GM18907 (cell line): ENCODE results near the gene WNK1.

Source experiments
- ATAC-seq: cut with Tn5 transposase; IDR thresholded peaks from one replicate; pipeline ENCODE4 v1.9.1; 2021; ENCODE audit warnings: mild to moderate bottlenecking, moderate library complexity; ENCODE audit not compliant: unreplicated experiment

The WNK1 gene

DNA sequence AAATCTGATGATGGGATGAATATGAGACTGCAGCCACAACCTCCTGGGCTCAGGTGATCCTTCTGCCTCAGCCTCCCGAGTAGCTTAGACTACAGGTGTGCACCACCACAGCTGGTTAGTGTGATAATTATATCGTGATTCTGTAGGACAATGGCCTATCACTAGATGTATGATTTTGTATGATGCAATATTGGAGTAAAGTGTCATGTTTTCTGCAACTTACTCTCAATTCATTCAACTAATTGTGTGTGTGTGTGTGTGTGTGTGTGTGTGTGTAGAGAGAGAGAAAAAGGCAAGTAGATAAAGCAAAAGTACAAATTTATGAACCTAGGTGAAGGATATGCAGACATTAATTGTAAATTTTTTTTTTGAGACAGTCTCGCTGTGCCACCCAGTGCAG, 186.4 kb downstream of the WNK1 start:
- no peak for ATAC-seq

DNA sequence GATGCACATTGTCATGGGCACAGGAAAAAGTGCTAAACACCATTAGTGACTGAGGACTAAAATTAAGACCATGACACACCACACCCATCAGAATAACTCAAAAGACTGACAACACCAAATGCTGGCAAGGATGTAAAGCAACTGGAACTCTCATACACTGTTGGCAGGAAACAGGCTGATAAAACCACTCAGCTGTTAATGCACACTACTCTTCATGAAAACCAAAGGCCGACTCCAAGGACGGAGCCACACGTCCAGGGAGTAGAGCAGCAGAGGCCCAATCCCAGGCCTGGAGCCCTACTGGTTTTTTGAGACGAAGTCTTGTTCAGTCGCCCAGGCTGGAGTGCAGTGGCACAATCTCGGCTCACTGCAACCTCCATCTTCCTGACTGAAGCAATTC, 190.7 kb downstream of the WNK1 start:
- no peak for ATAC-seq

DNA sequence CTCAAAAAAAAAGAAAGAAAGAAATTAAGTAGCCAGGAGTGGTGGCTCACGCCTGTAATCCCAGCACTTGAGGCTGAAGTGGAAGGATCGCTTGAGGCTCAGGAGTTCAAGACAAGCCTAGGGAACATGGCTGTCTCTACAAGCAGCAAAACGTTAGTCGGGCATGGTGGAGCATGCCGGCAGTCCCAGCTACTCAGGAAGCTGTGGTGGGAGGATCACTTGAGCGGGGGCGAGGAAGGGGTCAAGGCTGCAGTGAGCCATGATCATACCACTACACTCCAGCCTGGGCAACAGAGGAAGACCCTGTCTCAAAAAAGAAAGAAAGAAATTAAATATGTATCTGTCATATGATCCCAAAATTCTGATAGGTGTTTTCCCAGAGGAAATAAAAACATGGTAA, 191.8 kb downstream of the WNK1 start:
- ATAC-seq = no peak

DNA sequence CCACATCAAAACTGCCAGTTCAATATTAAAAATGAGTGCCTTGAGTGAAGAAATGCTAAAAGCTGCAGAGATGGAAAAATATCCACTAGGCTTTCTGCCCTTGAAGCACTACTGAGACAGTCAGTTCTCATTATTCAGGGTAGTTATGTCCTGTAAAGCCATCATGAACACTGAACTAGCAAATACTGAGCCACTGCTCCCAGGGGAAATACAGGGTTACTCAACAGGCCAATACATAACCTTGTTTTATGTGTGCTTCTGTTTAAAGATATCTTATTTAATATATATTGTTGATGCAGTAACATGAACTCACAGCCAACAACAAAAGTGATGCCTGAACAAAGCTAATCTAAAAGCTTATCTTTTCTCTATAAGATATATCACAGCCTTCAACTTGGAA, 193.8 kb downstream of the WNK1 start:
- ATAC-seq = no peak

DNA sequence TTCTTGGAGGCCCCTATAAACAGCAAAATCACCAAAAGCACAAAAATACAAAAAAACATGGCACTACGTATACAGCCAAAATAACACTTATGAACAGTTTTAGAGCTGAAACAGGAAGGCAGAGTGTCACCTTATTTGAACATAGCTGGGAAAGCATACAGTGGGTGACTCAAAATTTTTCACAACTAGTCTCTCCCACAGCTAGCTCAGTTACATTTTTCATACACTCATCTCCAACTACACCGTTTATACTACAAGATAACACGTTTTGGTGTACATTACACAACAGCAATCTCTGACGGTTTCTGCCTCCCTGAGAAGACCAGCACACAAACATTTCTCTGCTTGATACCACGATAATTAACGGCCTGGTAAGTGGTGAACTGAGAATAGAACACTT, 194.3 kb downstream of the WNK1 start:
- no peak for ATAC-seq

DNA sequence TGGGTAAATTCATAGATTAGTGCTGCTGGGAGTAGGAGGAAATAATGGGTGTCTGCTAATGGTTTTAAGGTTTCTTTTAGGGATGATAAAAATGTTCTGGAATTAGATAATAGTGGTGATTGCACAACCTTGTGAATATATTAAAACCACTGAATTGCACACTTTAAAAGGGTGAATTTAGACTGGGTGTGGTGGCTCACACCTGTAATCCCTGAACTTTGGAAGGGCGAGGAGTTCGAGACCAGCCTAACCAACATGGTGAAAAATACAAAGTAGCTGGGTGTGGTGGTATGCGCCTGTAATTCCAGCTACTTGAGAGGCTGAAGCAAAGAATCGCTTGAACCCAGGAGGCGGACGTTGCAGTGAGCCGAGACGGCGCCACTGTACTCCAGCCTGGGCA, 195.9 kb downstream of the WNK1 start:
- no peak for ATAC-seq

DNA sequence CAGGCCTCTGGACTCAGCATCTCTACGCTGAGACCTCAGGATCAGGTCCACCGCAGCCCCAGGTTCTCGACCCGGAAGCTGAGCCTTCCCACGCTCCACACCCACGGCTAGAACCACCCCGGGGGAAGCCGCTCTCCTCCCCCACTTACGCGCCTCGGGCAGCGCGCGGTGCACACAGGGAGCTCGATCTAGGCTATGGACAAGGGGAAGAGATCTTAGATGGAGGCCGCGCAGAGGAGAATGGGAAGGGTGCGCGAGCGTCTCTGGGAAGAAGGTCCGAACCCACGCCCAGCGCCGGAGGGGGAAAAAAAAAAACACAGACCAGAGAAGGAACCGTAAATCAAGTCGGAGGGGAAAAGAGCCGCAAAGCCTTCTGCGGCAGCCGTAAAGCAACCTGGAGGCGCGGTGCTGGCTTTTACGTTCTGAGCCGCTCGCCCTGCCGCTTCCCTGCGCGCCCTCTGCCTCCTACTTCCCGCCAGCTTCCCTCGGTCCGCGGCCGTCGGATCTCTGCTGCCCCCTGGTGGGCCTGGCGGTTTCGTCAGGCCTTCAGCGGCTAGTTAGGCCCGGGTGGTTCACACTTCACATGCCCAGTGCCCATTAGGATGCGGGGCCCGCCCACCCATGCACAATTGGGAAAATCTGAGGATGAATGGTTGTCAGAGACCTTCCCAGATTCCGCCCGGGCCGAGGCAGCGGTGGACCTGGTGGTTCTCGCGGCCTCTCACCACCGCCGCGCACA, 197.2 kb downstream of the WNK1 start, which contains the start of gene RAD52:
TSS of gene RAD52 (minus strand) at position 242 of the 739 bp plus-strand sequence. CDS start 16,636 bp downstream, outside the sequence.
- peak; percentile 87 for ATAC-seq

DNA sequence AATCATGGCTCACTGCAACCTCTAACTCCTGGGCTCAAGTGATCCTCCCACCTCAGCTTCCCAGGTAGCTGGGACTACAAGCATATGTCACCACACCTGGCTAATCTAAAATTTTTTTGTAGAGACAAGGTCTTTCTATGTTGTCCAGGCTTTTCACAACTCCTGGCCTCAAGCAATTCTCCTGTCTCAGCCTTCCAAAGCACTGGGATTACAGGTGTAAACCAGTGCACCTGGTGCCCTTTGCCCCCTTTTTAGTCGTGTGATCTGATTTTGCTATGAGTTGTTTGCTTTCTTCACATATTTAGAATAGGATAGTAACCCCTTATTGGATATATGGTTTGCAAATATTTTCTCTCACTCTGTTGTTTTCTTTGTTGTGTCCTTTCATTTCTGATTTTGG, 198.8 kb downstream of the WNK1 start:
- no peak for ATAC-seq

DNA sequence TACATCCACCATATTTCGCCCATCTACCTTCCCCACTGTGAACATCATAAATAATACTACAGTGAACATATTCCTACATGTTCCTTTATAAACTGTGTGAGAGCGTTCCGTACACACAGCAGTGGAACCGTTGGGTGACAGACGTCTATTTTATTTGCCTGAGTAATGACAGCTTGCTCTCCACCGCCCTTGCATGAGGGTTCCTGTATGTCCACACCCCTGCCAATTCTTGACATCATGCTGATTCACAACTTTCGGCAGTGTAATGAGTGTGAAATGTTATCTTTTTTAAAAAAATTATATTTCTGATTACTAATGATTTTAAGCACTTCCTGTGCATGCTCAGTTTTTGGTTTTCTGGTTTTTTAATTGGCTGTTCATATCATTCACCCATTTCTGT, 201.4 kb downstream of the WNK1 start:
- ATAC-seq = no peak

DNA sequence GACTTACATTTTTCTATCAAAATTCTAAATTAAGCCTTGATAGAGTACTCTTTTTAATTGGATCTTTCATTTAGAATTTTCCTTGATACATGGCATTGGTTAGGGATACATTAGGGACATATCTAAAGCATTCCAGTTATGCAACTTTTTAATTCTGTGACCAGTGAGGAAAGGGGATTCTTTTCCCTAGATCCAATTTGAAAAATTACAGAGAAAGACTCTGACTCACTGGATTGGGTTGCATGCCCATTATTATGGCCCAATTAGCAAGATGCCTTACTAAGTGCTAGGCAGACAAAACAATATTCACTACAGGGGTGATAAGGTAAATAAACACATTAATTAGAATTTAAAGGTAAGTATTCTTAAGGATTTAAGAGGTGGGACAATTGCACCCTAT, 202.4 kb downstream of the WNK1 start:
- ATAC-seq = no peak

DNA sequence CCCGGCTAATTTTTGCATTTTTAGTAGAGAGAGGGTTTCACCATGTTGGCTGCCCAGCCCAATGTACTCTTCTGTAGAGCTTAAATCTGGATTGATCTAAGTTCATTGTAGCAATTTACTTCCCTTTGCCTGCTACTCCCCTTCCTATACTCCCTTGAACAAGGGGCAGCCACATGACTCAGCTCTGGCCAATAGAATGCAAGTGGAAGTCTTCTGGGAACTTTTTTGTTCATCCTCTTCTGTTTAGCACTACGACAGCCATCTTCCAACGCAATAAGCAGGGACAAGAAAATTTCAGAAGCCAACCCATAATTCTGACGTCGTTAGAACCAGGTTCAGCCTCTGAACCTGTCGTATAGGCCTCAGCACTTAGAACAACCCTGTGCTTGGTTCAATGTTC, 203.6 kb downstream of the WNK1 start:
- no peak for ATAC-seq

DNA sequence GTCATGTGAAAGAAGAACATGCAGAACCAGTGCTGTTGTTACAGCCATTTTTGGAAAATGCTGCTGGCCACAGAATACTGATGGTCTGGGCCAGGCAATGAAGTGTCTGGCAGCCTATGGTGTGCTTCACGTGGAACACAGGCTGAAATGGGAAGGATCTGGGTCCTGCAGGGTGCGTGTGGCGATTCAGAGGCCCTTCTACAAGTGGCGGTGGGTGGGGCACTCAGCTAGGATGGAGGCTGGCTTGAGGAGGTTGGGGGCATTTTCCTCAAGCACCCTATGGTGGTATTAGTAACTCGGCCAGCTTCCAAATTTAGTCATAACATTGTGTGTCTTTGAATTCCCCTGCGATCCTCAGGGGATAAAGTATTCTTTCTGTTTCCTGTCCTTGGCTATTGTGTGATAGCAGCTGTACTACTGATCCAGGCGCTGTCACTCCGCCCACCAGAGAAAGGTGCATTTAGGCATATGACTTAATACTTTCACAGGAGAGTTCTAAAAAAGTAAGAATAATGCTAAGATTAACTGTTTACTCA, 206.3 kb downstream of the WNK1 start:
- peak; percentile 74 for ATAC-seq
